Sciatic nerve (tissue), 2 donors: Measurements from ENCODE around the gene KLHL36. TPM values are rescaled to one million over a fixed set of nuclear protein-coding genes. Genes with fewer than 3 reads are reported as not detected.
"Not testable (repeated sequence)": the region's sequence is repeated elsewhere in the genome, so short reads cannot be mapped to it uniquely, and the experiment has no call there.

Experiments
- ATAC-seq: fragments of 200-7000 bp; cut with Tn5 transposase; one replicate; pipeline ENCODE4 v1.9.1; 2020; ENCODE audit warnings: mild to moderate bottlenecking, moderate library complexity
- DNase-seq: peaks from one replicate; pipeline ENCODE4 v3.0.0-alpha.2; 2020; ENCODE audit warnings: low spot score
- intact Hi-C: fragments of 100-400 bp; cut with DNase I; formaldehyde crosslinking; loops from one replicate; pipeline ENCODE4 v1.14.2; 2022
- total RNA-seq: library from RNA; stranded (reverse); fragmentation: NEBNext Ultra II Directional; extraction: Animal tissue kit (Norgen Biotek cat#: 25700); gene quantifications from one replicate; pipeline ENCODE4 v1.2.1, GENCODE V29; 2021
- donor health status: DM: no; HTN: no; CAD: no.
- donor health status: DM: no; HTN: no; CAD: no.

KLHL36 gene
- total RNA-seq, 1 donor from 2014 or later, result 60.2 TPM

- intact Hi-C loops, result no loop called here
- no peak for DNase-seq
- no peak for ATAC-seq
Measured at GRCh38 chr16:84614623-84614967, 33.7 kb upstream of the KLHL36 start.

GRCh38 chr16:84614968-84615813, 33.1 kb upstream of the KLHL36 start:
- intact Hi-C loops, result no loop called here
- ATAC-seq, result no peak
- no peak for DNase-seq

- ATAC-seq (no peak), DNase-seq (no peak)
- intact Hi-C loops, result no loop called here
Measured at GRCh38 chr16:84616515-84616914, 31.8 kb upstream of the KLHL36 start.

- intact Hi-C loops, result no loop called here
- DNase-seq (peak; percentile 73), ATAC-seq (peak; percentile 3)
Measured at GRCh38 chr16:84617041-84617790, 31.1 kb upstream of the KLHL36 start.

GRCh38 chr16:84617791-84618580, 30.3 kb upstream of the KLHL36 start, which contains the start of gene COTL1:
Gene COTL1 (minus strand): TSS chr16:84618078. CDS start chr16:84617914, 164 bp downstream.
- DNase-seq (peak; percentile 99), ATAC-seq (peak; percentile 96)
- intact Hi-C loops, result loop anchor here (2.0 kb wide), 1 partner anchor 105 kb away; no protein-coding TSS in a partner anchor

GRCh38 chr16:84618581-84619460, 29.5 kb upstream of the KLHL36 start:
- peak; percentile 31 for ATAC-seq
- intact Hi-C loops, result loop anchor here (2.0 kb wide), 1 partner anchor 106 kb away; no protein-coding TSS in a partner anchor
- no peak for DNase-seq

GRCh38 chr16:84620913-84621312, 27.4 kb upstream of the KLHL36 start:
- DNase-seq, ATAC-seq, intact Hi-C loops: not testable (repeated sequence)

- no peak for DNase-seq
- no peak for ATAC-seq
- intact Hi-C loops, result loop anchor here (5.0 kb wide), 1 partner anchor 102 kb away; no protein-coding TSS in a partner anchor
Measured at GRCh38 chr16:84625556-84625955, 22.8 kb upstream of the KLHL36 start.

GRCh38 chr16:84628226-84628731, 20.0 kb upstream of the KLHL36 start:
- ATAC-seq (no peak), DNase-seq (no peak)
- intact Hi-C loops, result loop anchor here (5.0 kb wide), 1 partner anchor 99 kb away; no protein-coding TSS in a partner anchor

- ATAC-seq (no peak), DNase-seq (no peak)
- intact Hi-C loops, result loop anchor here (5.0 kb wide), 1 partner anchor 98 kb away; no protein-coding TSS in a partner anchor
Measured at GRCh38 chr16:84629580-84629979, 18.7 kb upstream of the KLHL36 start.

GRCh38 chr16:84630009-84630408, 18.3 kb upstream of the KLHL36 start:
- ATAC-seq (no peak), DNase-seq (no peak)
- intact Hi-C loops, result loop anchor here (10.0 kb wide), 1 partner anchor 335 kb away; no protein-coding TSS in a partner anchor

- ATAC-seq, result no peak
- intact Hi-C loops, result loop anchor here (10.0 kb wide), 1 partner anchor 334 kb away; no protein-coding TSS in a partner anchor
- no peak for DNase-seq
Measured at GRCh38 chr16:84630446-84631152, 17.7 kb upstream of the KLHL36 start.

GRCh38 chr16:84631153-84631466, 17.2 kb upstream of the KLHL36 start:
- no peak for DNase-seq
- ATAC-seq, result no peak
- intact Hi-C loops, result loop anchor here (10.0 kb wide), 1 partner anchor 334 kb away; no protein-coding TSS in a partner anchor

GRCh38 chr16:84631886-84632285, 16.4 kb upstream of the KLHL36 start:
- no peak for DNase-seq
- no peak for ATAC-seq
- intact Hi-C loops, result loop anchor here (10.0 kb wide), 1 partner anchor 333 kb away; no protein-coding TSS in a partner anchor

- ATAC-seq, DNase-seq: not testable (repeated sequence)
- intact Hi-C loops, result loop anchor here (10.0 kb wide), 1 partner anchor 332 kb away; no protein-coding TSS in a partner anchor
Measured at GRCh38 chr16:84632862-84633261, 15.4 kb upstream of the KLHL36 start.

GRCh38 chr16:84633622-84634021, 14.7 kb upstream of the KLHL36 start:
- ATAC-seq, result peak; percentile 94
- peak; percentile 87 for DNase-seq
- intact Hi-C loops, result loop anchor here (10.0 kb wide), 1 partner anchor 331 kb away; no protein-coding TSS in a partner anchor

- DNase-seq (no peak), ATAC-seq (peak; percentile 40)
- intact Hi-C loops, result loop anchor here (10.0 kb wide), 1 partner anchor 329 kb away; no protein-coding TSS in a partner anchor
Measured at GRCh38 chr16:84635702-84636101, 12.6 kb upstream of the KLHL36 start.
